ENCODE data around the gene PLEKHA3. TPM values are rescaled to one million over a fixed set of nuclear protein-coding genes. Genes with fewer than 3 reads are reported as not detected.

The PLEKHA3 gene
- total and polyA plus RNA-seq, 10 of the 15 experiments (the other 5 are each of a cell fraction or from before 2014, with no cell fraction given): 1.4 to 21.1 (median 7.4) TPM

GRCh38 chr2:178473373-178473772, 6.9 kb upstream of the PLEKHA3 start (continued):
- TF ChIP-seq ZBTB11 (CRISPR knock-in tag; IDR thresholded peaks at IDR 0.05) (no peak), GATAD2B (conservative IDR thresholded peaks at IDR 0.05; ENCODE audit: low read depth) (no peak), ZNF384 (IDR thresholded peaks at IDR 0.05; ENCODE audit: borderline replicate concordance, low read depth, low read length) (no peak), ZBTB4 (CRISPR knock-in tag; IDR thresholded peaks at IDR 0.05) (no peak)

- RAD21 ChIA-PET (ENCODE audit: unreplicated experiment): no interaction called here
- 100% methylated on average over 4 of the region's 4 CpGs for whole genome bisulfite sequencing (ENCODE audit: insufficient coverage, insufficient replicate concordance, low lambda C conversion rate, missing lambda C conversion rate)
- TF ChIP-seq TARDBP (IDR thresholded peaks at IDR 0.05; ENCODE audit: borderline replicate concordance) (no peak), CREB1 (IDR thresholded peaks at IDR 0.05; ENCODE audit: low read depth) (no peak), TBL1XR1 (IDR thresholded peaks at IDR 0.05; ENCODE audit: low read depth, low read length) (no peak), RAD51 (IDR thresholded peaks at IDR 0.05) (no peak), EGR1 (IDR thresholded peaks at IDR 0.05; ENCODE audit: borderline replicate concordance in 1 of 2, low read depth in 2 of 2, low read length in 2 of 2) (no peak), IKZF2 (IDR thresholded peaks at IDR 0.05) (no peak), MEF2B (IDR thresholded peaks at IDR 0.05; ENCODE audit: partially characterized antibody, poor library complexity, severe bottlenecking) (no peak), ZNF687 (IDR thresholded peaks at IDR 0.05) (no peak)
Observed at GRCh38 chr2:178473931-178474330, 6.3 kb upstream of the PLEKHA3 start.

More at GRCh38 chr2:178473931-178474330, 6.3 kb upstream of the PLEKHA3 start:
- H3K27ac ChIP-seq (ENCODE audit: control insufficient read depth, insufficient read depth): no peak overlapping the region
- no peaks in the 10 kb centered on the region; a peak in 1 of 4 replicates for H3K36me3 ChIP-seq (ENCODE audit: control insufficient read depth in 2 of 2, insufficient read depth in 2 of 2, low read length in 1 of 2)
- no peak overlapping the region for H3K4me3 ChIP-seq
- in situ Hi-C loops (cut with MboI) (no loop called here), intact Hi-C loops (cut with micrococcal nuclease; ENCODE audit: unreplicated experiment) (loop anchor here (10.0 kb wide), 1 partner anchor 441 kb away; no protein-coding TSS in a partner anchor)
- FAIRE-seq: no peak
- no peak for DNase-seq (ENCODE audit: low read depth, low spot score)
- no peak overlapping the region for H3K9ac ChIP-seq (ENCODE audit: control insufficient read depth, insufficient read depth, low read length)
- no peaks in the 10 kb centered on the region for H3K27me3 ChIP-seq (replicated peaks in 1 of 2; ENCODE audit: control insufficient read depth in 2 of 2, insufficient read depth in 2 of 2, low read length in 1 of 2)
- SMC1A ChIA-PET (ENCODE audit: uncharacterized antibody, unreplicated experiment): interaction anchor here (0.6 kb wide), 1 partner anchor 537 kb away, joined by 4 read pairs; no protein-coding TSS in a partner anchor
- no peak overlapping the region for H3K4me2 ChIP-seq (ENCODE audit: control insufficient read depth, insufficient read depth)
- no peaks in the 10 kb centered on the region for H4K20me1 ChIP-seq (ENCODE audit: control insufficient read depth, insufficient read depth)
- H3K79me2 ChIP-seq (ENCODE audit: control insufficient read depth, insufficient read depth, low read length): peaks cover 6% of the 10 kb centered on the region; the same call in 1 of the 2 replicates
- H3K9me3 ChIP-seq (replicated peaks; ENCODE audit: control insufficient read depth, insufficient read depth, low read length): no peaks in the 10 kb centered on the region
- no TSS peak for BruUV-seq (replicated peaks)
- ATAC-seq: no peak
- no peaks in the 10 kb centered on the region for H3K4me1 ChIP-seq (ENCODE audit: control insufficient read depth, insufficient read depth, low read length)
- POLR2A ChIA-PET: no interaction called here
- no peak overlapping the region for H2AFZ ChIP-seq (ENCODE audit: control insufficient read depth, low read depth, low read length)
- CTCF ChIA-PET: interaction anchor here (1.0 kb wide), 1 partner anchor 76 kb away, joined by 5 read pairs; no protein-coding TSS in a partner anchor

Measured in GM12878 (cell line).